ENCODE measurements around the gene EMX1.

EMX1 gene

GRCh38 chr2:72914589-72915319 is 2.6 kb upstream of the EMX1 start:
- TF ChIP-seq CTCF (IDR thresholded peaks at IDR 0.05; ENCODE audit: low read length, missing control alignments), result no peak
- DNase-seq (ENCODE audit: low read depth), result no peak
- no peak overlapping the region for H3K4me3 ChIP-seq (replicated peaks; ENCODE audit: low read depth, low read length)

GRCh38 chr2:72915320-72915906 is 1.9 kb upstream of the EMX1 start:
- no peak overlapping the region for H3K4me3 ChIP-seq (replicated peaks; ENCODE audit: low read depth, low read length)
- no peak for DNase-seq (ENCODE audit: low read depth)
- TF ChIP-seq CTCF (IDR thresholded peaks at IDR 0.05; ENCODE audit: low read length, missing control alignments), result no peak

GRCh38 chr2:72915907-72916742 is 1.2 kb upstream of the EMX1 start:
- no peak overlapping the region for H3K4me3 ChIP-seq (replicated peaks; ENCODE audit: low read depth, low read length)
- DNase-seq (ENCODE audit: low read depth), result no peak
- TF ChIP-seq CTCF (IDR thresholded peaks at IDR 0.05; ENCODE audit: low read length, missing control alignments), result no peak

- no peak overlapping the region for H3K4me3 ChIP-seq (replicated peaks; ENCODE audit: low read depth, low read length)
- no peak for DNase-seq (ENCODE audit: low read depth)
- TF ChIP-seq CTCF (IDR thresholded peaks at IDR 0.05; ENCODE audit: low read length, missing control alignments), result no peak
These were observed 579 bp upstream of the EMX1 start for GRCh38 chr2:72916743-72917137.

GRCh38 chr2:72917877-72918553 is 696 bp downstream of the EMX1 start:
- DNase-seq (ENCODE audit: low read depth), result no peak
- TF ChIP-seq CTCF (IDR thresholded peaks at IDR 0.05; ENCODE audit: low read length, missing control alignments), result no peak
- H3K4me3 ChIP-seq (replicated peaks; ENCODE audit: low read depth, low read length), result no peak overlapping the region

GRCh38 chr2:72919414-72920317 is 2.3 kb downstream of the EMX1 start:
- no peak overlapping the region for H3K4me3 ChIP-seq (replicated peaks; ENCODE audit: low read depth, low read length)
- TF ChIP-seq CTCF (IDR thresholded peaks at IDR 0.05; ENCODE audit: low read length, missing control alignments), result no peak
- no peak for DNase-seq (ENCODE audit: low read depth)
